Testis (tissue), 2 donors: Measurements from ENCODE around the gene RHBDL3.

Source experiments
- CTCF ChIP-seq, 3 experiments: fragments of 450-650 bp in 2 of 3; fragments of 200-600 bp in 1 of 3; sonication (generic) in 1 of 3; IDR thresholded peaks; one replicate each; pipeline ENCODE4 v1.5.1; 2016 to 2019; ENCODE audit warnings: antibody characterized with exemption in 3 of 3, mild to moderate bottlenecking in 2 of 3, moderate library complexity in 1 of 3
- POLR2A ChIP-seq: fragments of 450-650 bp; IDR thresholded peaks from one replicate; pipeline ENCODE4 v1.6.1; 2017; ENCODE audit warnings: antibody characterized with exemption, mild to moderate bottlenecking, moderate library complexity

GRCh38 chr17:32320847-32321246 lies 55.2 kb downstream of the RHBDL3 start:
- TF ChIP-seq POLR2A (no peak), CTCF (IDR thresholded peaks at IDR 0.05) (no peak)
